ENCODE data around the gene CPXM2. TPM values are rescaled to one million over a fixed set of nuclear protein-coding genes. Genes with fewer than 3 reads are reported as not detected.

Gene CPXM2
- polyA plus RNA-seq, 1 donor (not counting 4 experiments of a cell fraction or from before 2014, with no cell fraction given), result 0.03 TPM

- Histone ChIP-seq H3K4me1 (ENCODE audit: control insufficient read depth, extremely low read depth, insufficient read depth, low read length) (no peaks in the 10 kb centered on the region), H3K79me2 (ENCODE audit: control insufficient read depth, insufficient read depth, low read length) (no peaks in the 10 kb centered on the region), H3K4me2 (ENCODE audit: control insufficient read depth, extremely low read depth, insufficient read depth, low read depth, low read length) (no peak overlapping the region), H3K9me3 (ENCODE audit: control insufficient read depth, low read depth, low read length) (peaks cover 3% of the 10 kb centered on the region), H3K4me3 (ENCODE audit: control insufficient read depth in 2 of 3, extremely low read depth in 1 of 3, insufficient read depth in 2 of 3, low read depth in 1 of 3, low read length in 3 of 3) (no peak overlapping the region), H3K36me3 (ENCODE audit: control insufficient read depth in 2 of 2, extremely low read depth in 1 of 2, insufficient read depth in 2 of 2, low read length in 2 of 2) (no peaks in the 10 kb centered on the region), H3K27ac (ENCODE audit: control insufficient read depth, insufficient read depth, low read length) (no peak overlapping the region), H3K9me1 (ENCODE audit: control insufficient read depth, extremely low read depth, insufficient read depth, low read length) (no peaks in the 10 kb centered on the region), H2AFZ (ENCODE audit: control insufficient read depth, low read length) (no peak overlapping the region), H3K27me3 (ENCODE audit: control insufficient read depth, extremely low read depth, insufficient read depth, low read length) (peaks cover 13% of the 10 kb centered on the region), H3K9ac (ENCODE audit: control insufficient read depth, extremely low read depth, insufficient read depth, low read length) (no peak overlapping the region), H4K20me1 (ENCODE audit: control insufficient read depth, extremely low read depth, insufficient read depth, low read length) (no peaks in the 10 kb centered on the region)
- no peak for DNase-seq (ENCODE audit: low read depth, low spot score)
- no peak for FAIRE-seq
- TF ChIP-seq CTCF (optimal IDR thresholded peaks at IDR 0.05 in 1 of 3, IDR thresholded peaks at IDR 0.05 in 1 of 3, conservative IDR thresholded peaks at IDR 0.05 in 1 of 3; ENCODE audit: extremely low read depth in 1 of 3, insufficient read depth in 2 of 3, low read length in 3 of 3), result no peak
- no peak for TF ChIP-seq EZH2 (IDR thresholded peaks at IDR 0.05; ENCODE audit: low read length)
- dilution Hi-C loops (cut with MboI; ENCODE audit: extremely low pct_ligation_motif_present, low sequenced_read_pairs), result no loop called here
Measured at GRCh38 chr10:123784646-123785045, 107.0 kb downstream of the CPXM2 start.

- no peaks in the 10 kb centered on the region for H3K79me2 ChIP-seq (ENCODE audit: control insufficient read depth, insufficient read depth, low read length)
- H3K4me2 ChIP-seq (ENCODE audit: control insufficient read depth, extremely low read depth, insufficient read depth, low read depth, low read length), result no peak overlapping the region
- H3K9me3 ChIP-seq (ENCODE audit: control insufficient read depth, low read depth, low read length), result peaks cover 1% of the 10 kb centered on the region
- no peaks in the 10 kb centered on the region for H4K20me1 ChIP-seq (ENCODE audit: control insufficient read depth, extremely low read depth, insufficient read depth, low read length)
- no peaks in the 10 kb centered on the region for H3K9me1 ChIP-seq (ENCODE audit: control insufficient read depth, extremely low read depth, insufficient read depth, low read length)
- H3K4me1 ChIP-seq (ENCODE audit: control insufficient read depth, extremely low read depth, insufficient read depth, low read length), result no peaks in the 10 kb centered on the region
- no peak overlapping the region for H2AFZ ChIP-seq (ENCODE audit: control insufficient read depth, low read length)
- no peak for DNase-seq (ENCODE audit: low read depth, low spot score)
- no peaks in the 10 kb centered on the region for H3K36me3 ChIP-seq (ENCODE audit: control insufficient read depth in 2 of 2, extremely low read depth in 1 of 2, insufficient read depth in 2 of 2, low read length in 2 of 2)
- no peak overlapping the region for H3K4me3 ChIP-seq (ENCODE audit: control insufficient read depth in 2 of 3, extremely low read depth in 1 of 3, insufficient read depth in 2 of 3, low read depth in 1 of 3, low read length in 3 of 3)
- no peak overlapping the region for H3K9ac ChIP-seq (ENCODE audit: control insufficient read depth, extremely low read depth, insufficient read depth, low read length)
- FAIRE-seq, result no peak
- H3K27me3 ChIP-seq (ENCODE audit: control insufficient read depth, extremely low read depth, insufficient read depth, low read length), result peaks cover 13% of the 10 kb centered on the region
- dilution Hi-C loops (cut with MboI; ENCODE audit: extremely low pct_ligation_motif_present, low sequenced_read_pairs), result no loop called here
- H3K27ac ChIP-seq (ENCODE audit: control insufficient read depth, insufficient read depth, low read length), result no peak overlapping the region
- TF ChIP-seq EZH2 (IDR thresholded peaks at IDR 0.05; ENCODE audit: low read length) (no peak), CTCF (optimal IDR thresholded peaks at IDR 0.05 in 1 of 3, IDR thresholded peaks at IDR 0.05 in 1 of 3, conservative IDR thresholded peaks at IDR 0.05 in 1 of 3; ENCODE audit: extremely low read depth in 1 of 3, insufficient read depth in 2 of 3, low read length in 3 of 3) (no peak)
Measured at GRCh38 chr10:123784216-123784615, 107.4 kb downstream of the CPXM2 start.
